GM18511 (cell line): Measurements from ENCODE around the gene LMBRD2.
"Not testable (repeated sequence)": the region's sequence is repeated elsewhere in the genome, so short reads cannot be mapped to it uniquely, and the experiment has no call there.

ENCODE experiments used
- ATAC-seq: cut with Tn5 transposase; IDR thresholded peaks from one replicate; pipeline ENCODE4 v1.9.1; 2021; ENCODE audit warnings: mild to moderate bottlenecking, moderate library complexity; ENCODE audit not compliant: unreplicated experiment

The LMBRD2 gene

DNA sequence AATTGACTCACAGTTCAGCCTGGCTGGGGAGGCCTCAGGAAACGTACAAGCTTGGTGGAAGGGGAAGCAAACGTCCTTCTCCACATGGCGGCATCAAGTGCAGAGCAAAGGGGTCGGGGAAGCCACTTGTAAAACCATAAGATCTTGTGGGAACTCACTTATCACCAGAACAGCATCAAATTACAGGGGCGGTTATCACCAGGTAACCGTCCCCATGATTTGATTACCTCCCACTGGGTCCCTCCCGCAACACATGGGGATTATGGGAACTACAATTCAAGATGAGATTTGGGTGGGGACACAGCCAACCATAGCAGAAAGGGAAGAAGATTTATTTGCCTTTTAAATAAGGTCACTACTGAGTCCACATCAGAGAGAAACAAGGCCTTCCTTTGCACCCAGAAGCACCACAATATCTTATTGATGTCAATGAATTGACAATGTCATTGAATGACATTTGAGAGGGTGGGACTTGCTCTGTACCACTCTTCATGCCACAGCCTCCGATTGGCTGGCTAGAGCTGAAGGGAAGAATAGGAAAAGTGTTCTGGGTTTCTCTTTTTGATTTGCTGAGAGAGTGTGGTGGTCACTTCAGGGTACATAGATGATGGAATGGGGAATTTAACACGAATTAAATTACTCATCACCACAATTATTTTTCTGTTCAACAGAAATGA, 11.3 kb upstream of the LMBRD2 start:
- no peak for ATAC-seq

DNA sequence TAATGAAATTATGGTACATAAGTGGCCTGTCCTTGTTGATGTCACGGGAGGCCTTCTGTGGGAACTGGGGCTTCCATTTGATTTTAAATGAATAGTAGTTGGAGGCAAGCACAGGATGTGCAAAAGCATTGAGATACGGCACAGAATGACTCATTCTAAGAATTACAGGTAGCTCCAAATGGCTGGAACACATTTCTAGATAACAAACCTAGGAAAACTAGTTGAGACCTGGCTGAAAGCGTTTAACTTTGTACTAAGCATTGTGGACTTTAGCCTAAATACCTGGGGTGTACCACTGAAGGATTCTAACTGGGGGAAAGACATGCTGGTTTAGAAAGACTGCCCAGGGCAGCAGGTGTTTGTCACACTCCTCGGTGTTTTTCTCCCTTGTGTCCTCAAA, 9.7 kb upstream of the LMBRD2 start:
- no peak for ATAC-seq

- no peak for ATAC-seq
These were observed 8.9 kb upstream of the LMBRD2 start for GRCh38 chr5:36160617-36161016.

GRCh38 chr5:36158144-36158543, 6.5 kb upstream of the LMBRD2 start:
- no peak for ATAC-seq

- ATAC-seq = no peak
These were observed 4.9 kb upstream of the LMBRD2 start for GRCh38 chr5:36156619-36157018.

DNA sequence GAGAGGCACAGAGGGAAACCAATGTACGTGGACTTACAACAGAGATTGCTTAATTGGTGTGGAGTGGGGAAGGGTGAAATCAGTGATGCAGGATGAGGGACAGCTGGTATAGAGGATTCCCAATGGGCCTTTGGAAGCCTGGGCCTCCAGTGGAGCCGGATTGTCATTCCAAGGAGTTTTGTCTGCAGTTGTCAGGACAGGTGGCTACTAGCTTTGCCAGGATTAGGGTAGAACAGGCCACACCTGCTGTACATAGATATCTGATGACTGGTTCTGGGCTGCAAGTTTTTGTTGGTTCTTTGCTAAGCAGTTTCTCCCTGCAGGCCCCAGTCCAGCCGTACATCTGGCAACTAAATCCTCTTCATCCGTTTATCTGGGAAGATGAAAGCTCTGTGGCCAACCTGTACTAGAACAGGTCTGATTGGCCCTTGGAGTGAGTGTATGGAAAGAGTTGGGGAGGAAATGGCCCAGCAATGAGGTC, 4.5 kb upstream of the LMBRD2 start:
- no peak for ATAC-seq

GRCh38 chr5:36155291-36155690, 3.6 kb upstream of the LMBRD2 start:
- ATAC-seq = no peak

- ATAC-seq = no peak
These were observed 2.0 kb upstream of the LMBRD2 start for GRCh38 chr5:36153726-36154125.

DNA sequence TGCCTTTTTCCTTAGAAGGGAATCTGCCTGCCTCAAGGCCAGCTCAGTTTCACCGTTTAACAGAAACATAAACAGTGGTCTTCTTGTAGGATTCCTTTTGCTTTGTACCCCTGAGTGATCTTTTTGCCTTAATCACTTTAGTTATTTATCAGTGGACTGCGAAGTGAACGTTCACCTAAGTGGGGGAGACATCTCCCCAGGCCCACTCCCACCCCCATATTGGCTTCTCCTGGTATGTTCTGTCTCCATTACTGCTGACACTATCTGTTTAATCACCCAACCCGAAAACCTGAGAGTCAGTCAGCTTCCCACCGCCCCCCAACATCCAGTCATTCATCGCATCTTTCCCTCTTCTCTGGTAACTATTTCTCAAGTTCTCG, 1.6 kb upstream of the LMBRD2 start:
- ATAC-seq = no peak

DNA sequence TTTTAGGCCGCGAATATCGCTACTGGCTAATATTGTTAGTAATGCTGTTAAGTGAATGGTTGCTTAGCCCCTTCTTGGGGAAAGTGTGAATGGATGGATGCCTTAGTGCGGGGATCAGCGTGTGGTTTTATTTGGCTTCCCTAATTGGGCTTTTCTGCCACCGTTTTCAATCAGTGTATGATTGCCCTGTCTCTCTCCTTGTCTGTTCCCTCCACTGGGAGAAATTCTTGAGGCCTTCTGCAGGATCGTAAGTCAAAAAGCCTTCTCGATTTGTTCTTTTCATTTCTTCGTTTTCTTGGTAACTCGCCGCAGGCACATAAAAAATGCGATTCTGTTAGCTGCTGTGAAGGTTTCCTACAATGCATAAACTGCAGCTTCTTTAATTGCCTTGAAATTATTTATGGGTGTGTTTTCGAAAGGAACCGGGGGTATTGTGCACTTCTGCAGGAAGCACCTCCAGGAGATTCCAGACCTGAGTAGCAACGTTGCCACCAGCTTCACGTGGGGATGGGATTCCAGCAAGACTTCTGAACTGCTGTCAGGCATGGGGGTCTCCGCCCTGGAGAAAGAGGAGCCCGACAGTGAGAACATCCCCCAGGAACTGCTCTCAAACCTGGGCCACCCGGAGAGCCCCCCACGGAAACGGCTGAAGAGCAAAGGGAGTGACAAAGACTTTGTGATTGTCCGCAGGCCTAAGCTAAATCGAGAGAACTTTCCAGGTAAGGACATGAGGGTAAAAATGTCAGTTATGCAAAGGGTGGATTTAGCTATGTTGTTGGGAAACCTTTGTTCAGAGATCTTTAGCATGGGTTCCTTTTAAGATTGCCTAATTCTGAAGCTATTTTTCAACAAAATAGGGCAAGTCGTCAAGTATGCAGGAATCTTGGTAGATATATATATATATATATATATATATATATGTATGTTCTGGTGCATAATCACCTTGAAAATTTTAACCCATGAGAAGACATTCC, 924 bp upstream of the LMBRD2 start:
- ATAC-seq = peak; percentile 1

DNA sequence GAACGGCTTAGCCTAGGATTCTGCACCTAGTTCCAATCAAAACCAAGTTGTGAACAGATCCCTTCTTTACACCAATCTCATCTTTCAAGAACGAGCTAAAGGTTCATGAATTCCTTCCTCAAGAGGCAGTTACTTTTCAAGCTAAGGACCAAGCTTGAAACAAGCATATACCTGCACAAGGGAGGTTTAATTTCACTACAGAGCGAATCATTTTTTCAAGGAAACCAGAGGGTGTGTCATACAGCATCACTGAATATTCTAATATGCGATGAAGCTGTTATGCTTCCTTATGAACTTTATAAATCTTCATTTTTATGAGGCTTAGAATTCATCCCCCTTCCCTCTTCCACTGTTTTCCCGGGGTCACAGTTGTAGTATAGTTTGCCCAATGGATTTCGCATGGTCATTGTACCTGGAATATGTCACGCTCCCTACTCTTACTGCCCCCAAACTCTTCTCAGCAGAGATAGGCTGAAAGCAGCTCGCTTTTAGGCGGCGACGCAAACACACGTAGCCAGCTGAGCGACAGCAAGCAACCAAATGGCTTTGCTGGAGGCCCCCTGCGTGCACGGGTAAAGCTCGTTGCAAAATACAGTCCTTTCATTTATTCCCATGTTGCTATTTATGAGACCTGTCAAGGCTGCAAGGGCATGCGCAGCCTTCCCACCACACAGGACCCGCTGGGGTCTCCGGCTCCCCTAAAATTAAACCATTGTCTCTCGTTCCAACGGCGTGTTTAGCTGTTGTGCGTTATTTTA, 832 bp downstream of the LMBRD2 start:
- ATAC-seq = peak; percentile 47

DNA sequence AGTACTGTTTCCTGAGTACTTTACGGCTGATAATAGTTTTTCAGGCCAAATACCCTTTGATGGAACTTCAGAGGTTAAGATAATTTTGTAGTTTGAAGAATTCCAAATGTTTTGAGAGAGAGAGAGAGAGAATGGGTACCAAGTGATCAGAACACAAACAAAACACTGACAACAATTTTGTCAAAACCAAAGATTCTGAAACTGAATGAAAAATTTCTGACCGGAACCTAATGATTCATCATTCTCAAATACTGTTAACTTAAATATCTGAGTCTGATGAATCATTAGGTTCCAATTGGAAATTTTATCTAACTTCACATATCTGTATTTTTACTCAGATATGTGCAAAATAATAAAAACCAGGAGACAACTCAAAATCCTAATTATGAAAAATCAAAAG, 4.0 kb downstream of the LMBRD2 start:
- ATAC-seq = no peak

DNA sequence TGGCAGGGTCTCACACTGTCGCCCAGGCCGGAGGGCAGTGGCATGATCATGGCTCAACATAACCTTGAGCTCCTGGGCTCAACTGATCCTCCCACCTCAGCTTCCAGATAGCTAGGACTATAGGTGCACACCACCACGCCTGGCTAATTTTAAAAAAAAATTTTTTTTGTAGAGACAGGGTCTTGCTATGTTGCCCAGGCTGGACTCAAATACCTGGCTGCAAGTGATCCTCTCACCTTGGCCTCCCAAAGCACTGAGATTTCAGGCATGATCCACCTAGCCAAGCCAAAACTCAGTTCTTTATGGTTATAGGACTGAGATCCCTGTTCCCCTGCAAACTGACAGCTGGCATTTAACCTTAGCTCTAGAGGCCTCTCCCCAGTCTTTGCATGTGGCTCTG, 5.3 kb downstream of the LMBRD2 start:
- ATAC-seq = no peak

DNA sequence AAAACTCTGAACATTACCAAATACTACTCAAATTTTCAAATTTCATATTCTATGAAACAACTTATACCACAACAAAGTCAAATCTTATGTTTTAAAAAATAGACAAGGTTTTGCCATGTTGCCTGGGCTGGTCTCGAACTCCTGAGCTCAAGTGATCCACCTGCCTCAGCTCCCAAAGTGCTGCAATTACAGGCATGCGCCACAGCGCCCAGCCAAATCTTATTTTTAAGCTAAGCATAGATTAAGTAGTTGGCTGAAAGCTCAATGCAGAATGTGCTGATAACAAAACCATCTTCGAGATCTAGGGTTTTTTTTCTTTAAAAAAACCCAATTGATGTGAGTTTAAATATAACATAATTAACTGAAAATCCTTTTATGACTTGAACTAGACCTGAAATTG, 6.4 kb downstream of the LMBRD2 start:
- no peak for ATAC-seq

- ATAC-seq = no peak
These were observed 12.6 kb downstream of the LMBRD2 start for GRCh38 chr5:36138900-36139683.

- ATAC-seq = no peak
These were observed 15.1 kb downstream of the LMBRD2 start for GRCh38 chr5:36136581-36136980.

DNA sequence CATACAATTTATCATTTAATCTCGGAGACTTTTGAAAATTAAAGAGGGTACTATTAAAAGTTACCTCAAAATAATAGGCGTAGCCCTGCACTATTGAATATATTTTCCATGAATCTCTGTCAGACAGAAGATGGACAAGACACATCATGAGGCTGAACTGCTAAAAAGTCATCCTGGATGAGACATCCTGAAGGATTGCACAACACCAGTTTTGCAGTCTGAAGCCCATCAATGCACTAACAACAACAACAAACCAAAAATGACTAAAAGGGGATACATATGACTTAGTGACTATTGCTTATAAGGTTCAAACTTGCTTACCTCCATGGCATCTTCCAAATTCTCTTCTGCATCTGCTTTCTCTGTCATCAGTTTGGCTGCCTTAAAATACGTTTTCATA, 15.7 kb downstream of the LMBRD2 start:
- ATAC-seq = no peak

DNA sequence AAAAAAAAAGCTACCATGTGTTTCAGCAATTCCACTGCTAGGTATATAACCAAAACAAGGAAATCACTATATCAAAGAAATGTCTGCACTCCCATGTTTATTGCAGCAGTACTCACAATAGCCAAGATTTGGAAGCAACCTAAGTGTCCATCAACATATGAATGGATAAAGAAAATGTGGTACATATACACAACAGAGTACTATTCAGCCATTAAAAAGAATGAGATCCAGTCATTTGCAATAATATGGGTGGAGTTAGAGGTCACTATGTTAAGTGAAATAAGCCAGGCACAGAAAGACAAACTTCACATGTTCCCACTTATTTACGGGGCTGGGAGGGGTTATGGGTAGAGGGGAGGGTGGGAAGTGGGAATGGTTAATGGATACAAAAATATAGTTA, 18.7 kb downstream of the LMBRD2 start:
- not testable (repeated sequence) for ATAC-seq

DNA sequence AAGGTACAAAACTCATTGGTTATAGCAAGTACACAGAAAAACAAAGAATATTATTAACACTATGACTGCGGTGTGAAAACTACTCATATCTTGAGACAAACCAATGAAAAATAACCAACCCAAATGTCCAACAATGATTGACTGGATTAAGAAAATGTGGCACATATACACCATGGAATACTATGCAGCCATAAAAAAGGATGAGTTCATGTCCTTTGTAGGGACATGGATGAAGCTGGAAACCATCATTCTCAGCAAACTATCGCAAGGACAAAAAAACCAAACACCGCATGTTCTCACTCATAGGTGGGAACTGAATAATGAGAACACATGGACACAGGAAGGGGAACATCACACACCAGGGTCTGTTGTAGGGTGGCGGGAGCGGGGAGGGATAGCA, 22.0 kb downstream of the LMBRD2 start:
- ATAC-seq = not testable (repeated sequence)

GRCh38 chr5:36128795-36129194, 22.9 kb downstream of the LMBRD2 start:
- no peak for ATAC-seq

- no peak for ATAC-seq
These were observed 25.8 kb downstream of the LMBRD2 start for GRCh38 chr5:36125868-36126267.
